Right renal cortex interstitium (tissue), 3 donors: ENCODE data around the gene KRT78. TPM values are rescaled to one million over a fixed set of nuclear protein-coding genes. Genes with fewer than 3 reads are reported as not detected.

Experiments
- DNase-seq, 3 donors: peaks; one replicate each; pipeline ENCODE4 v3.0.0-alpha.2; 2013; ENCODE audit warnings: low read depth in 3 of 3, low spot score in 2 of 3
- polyA plus RNA-seq, 3 donors: library from polyadenylated mRNA; unstranded; fragments of 120-200 nt; gene quantifications; one replicate each; pipeline ENCODE4 v1.2.1, GENCODE V29; 2013; ENCODE audit not compliant: insufficient read length in 3 of 3

The KRT78 gene
- polyA plus RNA-seq, 3 donors, result not detected

- DNase-seq, result no peak
Measured at GRCh38 chr12:52839436-52840105, 9.2 kb downstream of the KRT78 start.

DNA sequence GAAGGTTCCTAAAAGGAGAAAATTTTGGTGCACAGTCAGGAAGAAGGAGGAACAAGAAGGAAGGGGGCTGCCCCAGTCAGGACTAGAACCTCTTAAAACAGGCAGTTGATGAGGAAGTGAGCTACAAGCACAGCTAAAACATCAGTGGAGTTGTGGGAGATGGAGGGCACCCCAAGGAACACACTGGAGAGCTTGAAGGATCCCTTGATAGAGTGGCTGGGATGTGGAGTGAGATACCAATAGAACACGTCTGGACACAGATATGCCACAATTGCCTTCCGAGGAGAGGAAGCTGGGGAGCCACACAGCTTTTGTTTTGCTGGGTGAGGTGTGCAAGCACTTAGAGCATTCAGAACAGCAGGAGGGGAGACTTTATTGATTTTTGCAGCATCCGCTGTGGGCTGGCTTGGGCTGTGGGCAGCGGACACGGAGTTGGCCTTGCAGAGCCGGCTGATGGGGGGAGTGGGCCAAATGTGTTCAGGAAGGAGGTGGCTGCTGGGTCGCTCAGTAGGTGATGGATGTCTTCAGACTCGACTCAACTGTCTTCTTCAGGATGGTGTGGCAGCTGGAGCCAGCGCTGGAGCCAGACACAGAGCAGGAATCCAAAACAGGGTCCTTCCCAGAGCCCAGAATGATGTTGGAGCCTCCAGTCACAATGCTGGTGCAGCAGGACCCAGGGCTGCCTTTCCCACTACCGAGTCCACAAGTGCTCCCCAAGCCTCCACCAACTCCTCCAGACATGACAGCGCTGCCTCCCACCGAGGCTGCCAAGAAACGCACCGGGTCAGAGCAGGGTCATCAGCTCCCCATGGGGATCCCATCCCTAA lies 10.0 kb downstream of the KRT78 start:
- DNase-seq, result no peak

GRCh38 chr12:52837781-52838608 lies 10.8 kb downstream of the KRT78 start:
- no peak for DNase-seq

- no peak for DNase-seq
Measured at GRCh38 chr12:52837413-52837741, 11.4 kb downstream of the KRT78 start.

GRCh38 chr12:52836491-52837412 lies 12.0 kb downstream of the KRT78 start:
- no peak for DNase-seq

- DNase-seq, result no peak
Measured at GRCh38 chr12:52836042-52836466, 12.7 kb downstream of the KRT78 start.

DNA sequence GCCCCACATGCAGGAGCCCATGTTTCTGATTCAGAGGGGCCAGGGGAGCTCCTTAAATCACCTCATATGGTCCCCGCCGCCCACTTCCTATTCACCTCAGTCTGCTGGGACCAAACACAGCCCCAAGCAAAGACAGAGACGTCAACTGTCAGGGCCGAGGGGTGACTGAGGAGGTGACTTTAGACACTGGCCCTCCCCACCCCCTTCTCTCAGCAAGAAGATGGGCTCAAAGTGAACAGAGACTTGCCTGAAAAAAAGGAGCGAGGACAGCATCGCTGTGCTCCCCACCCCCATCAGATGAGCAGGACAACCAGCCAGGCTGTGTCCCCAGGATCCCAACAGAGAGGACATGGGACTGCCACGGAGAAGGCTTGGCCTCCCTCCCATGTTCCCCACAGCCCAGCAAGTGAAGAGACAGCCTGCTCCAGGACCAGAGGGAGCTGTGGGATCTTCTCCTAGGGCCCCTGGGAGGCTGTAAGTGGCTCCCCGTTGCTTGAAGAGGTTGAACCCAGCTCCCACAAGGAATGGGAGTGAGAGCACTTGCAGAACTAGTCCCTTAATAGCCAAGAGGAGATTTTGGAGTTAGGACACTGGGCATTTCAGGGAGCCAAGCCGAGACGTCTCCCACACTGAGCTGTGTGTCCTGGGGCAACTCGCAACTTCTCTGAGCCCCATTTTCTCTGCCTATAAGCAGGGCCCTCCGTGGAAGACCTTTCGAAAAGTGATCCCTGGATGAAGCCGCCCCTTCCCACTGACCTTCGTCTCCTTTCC lies 13.3 kb downstream of the KRT78 start:
- DNase-seq, result no peak

DNA sequence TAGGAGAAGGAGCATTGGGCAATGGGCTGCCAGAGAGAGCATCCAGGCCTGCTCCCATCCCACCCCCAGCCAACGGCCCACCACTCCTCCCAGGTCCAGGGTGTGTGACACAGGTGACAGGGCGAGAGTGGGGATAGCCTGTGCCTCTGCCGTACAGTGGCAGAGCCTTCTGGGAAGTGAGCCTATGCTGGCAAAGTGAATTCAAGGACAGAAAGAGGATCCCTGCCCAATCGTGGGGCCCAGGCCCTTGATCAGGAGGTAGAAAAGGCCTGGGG lies 14.1 kb downstream of the KRT78 start:
- no peak for DNase-seq

DNA sequence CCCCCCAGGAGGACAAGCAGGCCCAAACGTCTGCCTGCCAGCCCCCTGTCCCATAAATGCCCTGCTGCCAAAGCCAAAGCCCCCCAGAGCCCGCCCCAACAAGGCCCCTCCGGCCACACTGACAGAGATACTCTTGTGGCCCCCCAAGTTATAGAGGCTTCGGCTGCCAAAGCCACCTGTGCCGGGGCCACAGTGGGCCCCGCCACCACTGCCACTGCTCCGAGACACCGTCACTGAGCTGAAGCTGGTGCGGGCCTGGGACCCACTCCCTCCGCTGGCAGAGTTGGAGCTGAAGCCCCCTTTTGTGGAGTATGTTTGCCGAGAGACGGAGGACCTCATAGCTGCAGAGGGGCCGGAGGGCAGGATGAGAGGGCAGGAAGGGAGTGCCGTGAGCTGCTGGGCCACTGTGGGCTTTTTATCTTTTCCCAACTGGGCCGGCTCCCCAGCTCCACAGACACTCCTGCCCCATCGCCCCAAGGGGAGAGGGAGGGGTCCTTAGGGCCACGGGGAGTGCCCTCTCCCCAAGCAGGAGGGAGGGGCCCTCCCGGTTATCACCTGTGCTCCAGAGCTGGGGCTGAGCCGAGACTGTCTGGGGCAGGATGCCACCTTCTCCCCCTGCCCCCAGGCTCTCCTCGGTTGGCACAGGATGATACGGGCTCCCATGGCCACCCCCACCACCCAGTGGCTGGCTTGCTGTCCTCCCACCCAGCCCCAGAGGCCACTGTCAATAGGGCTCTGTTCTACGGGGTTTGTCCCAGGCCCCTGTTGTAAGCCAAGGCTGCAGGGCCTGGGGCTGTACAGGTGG lies 14.7 kb downstream of the KRT78 start, which contains the start of gene KRT79:
TSS of gene KRT79 (minus strand) at position 390 of the 805 bp plus-strand sequence. CDS start at position 339, 51 bp downstream.
- no peak for DNase-seq

- no peak for DNase-seq
Measured at GRCh38 chr12:52832985-52833905, 15.5 kb downstream of the KRT78 start.

- DNase-seq, result no peak
Measured at GRCh38 chr12:52832451-52832850, 16.3 kb downstream of the KRT78 start.

DNA sequence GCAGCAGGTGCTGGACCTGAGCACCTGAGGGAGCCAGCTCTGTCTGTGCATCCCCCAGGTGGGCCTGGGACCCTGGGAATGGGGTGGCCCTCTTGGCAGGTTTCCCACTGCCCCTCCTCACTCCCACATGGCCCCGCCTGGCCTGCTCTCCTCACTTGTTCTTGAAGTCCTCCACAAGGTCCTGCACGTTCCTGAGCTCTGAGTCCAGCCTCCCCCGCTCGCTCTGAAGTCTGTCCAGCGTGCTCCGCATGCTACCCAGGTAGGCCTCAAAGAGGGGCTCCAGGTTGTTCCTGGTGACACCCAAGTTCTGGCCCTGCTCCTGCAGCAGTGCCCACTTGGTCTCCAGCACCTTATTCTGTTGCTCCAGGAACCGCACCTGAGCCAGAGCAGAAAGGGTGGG lies 17.5 kb downstream of the KRT78 start:
- no peak for DNase-seq

- DNase-seq, result no peak
Measured at GRCh38 chr12:52829986-52830770, 18.6 kb downstream of the KRT78 start.

DNA sequence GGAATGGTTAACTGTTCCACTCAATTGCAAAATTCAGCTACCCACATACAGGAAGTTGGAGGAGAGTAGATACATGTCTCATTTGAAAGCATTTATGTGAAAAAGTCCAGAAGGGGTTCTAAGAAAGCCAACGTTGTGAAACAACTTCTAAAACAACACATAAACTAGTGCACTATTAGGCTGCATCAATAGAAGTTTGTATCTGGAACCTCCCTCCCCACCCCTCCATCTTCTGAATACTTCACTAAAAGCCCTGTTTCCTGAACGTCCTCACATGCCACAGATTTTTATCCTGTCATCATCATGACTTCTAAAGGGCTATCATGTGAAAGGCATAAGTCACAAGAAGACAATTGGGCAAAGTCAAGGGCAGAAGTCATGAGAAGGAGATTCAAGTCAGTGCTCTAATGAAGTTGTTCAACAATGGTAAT lies 20.2 kb downstream of the KRT78 start:
- no peak for DNase-seq

- no peak for DNase-seq
Measured at GRCh38 chr12:52828156-52828555, 20.6 kb downstream of the KRT78 start.

DNA sequence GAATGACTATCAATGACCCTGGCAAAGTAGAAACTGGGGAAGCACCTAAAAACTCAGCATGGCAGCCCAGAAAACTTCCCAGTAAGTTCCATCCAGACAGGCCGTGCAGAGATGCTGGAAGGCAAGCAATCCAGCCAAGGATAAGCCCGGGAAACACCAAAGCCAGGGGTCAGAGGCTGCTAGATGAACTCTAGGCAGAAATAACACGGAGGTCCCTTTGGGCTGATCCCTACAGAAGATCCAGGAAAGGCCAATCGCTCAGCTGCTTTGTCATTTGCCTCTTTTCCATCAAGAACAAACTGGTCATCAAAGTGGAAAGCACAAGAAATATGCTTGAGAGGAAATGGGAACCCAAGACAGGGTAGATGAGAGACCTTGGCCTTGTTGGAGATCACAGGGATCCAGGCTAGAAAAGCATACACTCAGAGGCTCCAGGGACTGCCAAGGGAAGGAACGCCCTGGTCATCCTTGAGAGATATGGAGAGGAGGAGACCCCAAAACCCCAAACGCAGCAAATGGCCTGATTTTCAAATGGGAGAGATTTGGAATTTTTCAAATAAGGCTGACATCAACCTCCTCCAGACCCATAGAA lies 21.2 kb downstream of the KRT78 start:
- DNase-seq, result no peak
